ENCODE measurements around the gene LZTR1.
"Not testable (repeated sequence)": the region's sequence is repeated elsewhere in the genome, so short reads cannot be mapped to it uniquely, and the experiment has no call there.

LZTR1 gene

GRCh38 chr22:20981787-20982562, at the start of gene LZTR1:
Gene LZTR1 (plus strand): TSS chr22:20982297. CDS start chr22:20982372, 75 bp downstream.
- DNase-seq (ENCODE audit: low read depth) = peak; percentile 76

- DNase-seq (ENCODE audit: low read depth) = no peak
Observed at GRCh38 chr22:20933910-20934309, 48.2 kb upstream of the LZTR1 start.

- not testable (repeated sequence) for DNase-seq (ENCODE audit: low read depth)
Observed at GRCh38 chr22:20935049-20935448, 47.0 kb upstream of the LZTR1 start.

- DNase-seq (ENCODE audit: low read depth) = not testable (repeated sequence)
Observed at GRCh38 chr22:20935780-20936539, 46.1 kb upstream of the LZTR1 start.

- no peak for DNase-seq (ENCODE audit: low read depth)
Observed at GRCh38 chr22:20937031-20937793, 44.9 kb upstream of the LZTR1 start.

GRCh38 chr22:20937794-20938671, 44.1 kb upstream of the LZTR1 start:
- DNase-seq (ENCODE audit: low read depth) = no peak

GRCh38 chr22:20939457-20940185, 42.5 kb upstream of the LZTR1 start:
- DNase-seq (ENCODE audit: low read depth) = not testable (repeated sequence)

- no peak for DNase-seq (ENCODE audit: low read depth)
Observed at GRCh38 chr22:20940186-20940651, 41.9 kb upstream of the LZTR1 start.

GRCh38 chr22:20940904-20941385, 41.2 kb upstream of the LZTR1 start:
- no peak for DNase-seq (ENCODE audit: low read depth)

- not testable (repeated sequence) for DNase-seq (ENCODE audit: low read depth)
Observed at GRCh38 chr22:20942203-20942902, 39.7 kb upstream of the LZTR1 start.

- DNase-seq (ENCODE audit: low read depth) = no peak
Observed at GRCh38 chr22:20943104-20943933, 38.8 kb upstream of the LZTR1 start.

GRCh38 chr22:20944042-20944441, 38.1 kb upstream of the LZTR1 start:
- no peak for DNase-seq (ENCODE audit: low read depth)

GRCh38 chr22:20945578-20945934, 36.5 kb upstream of the LZTR1 start:
- no peak for DNase-seq (ENCODE audit: low read depth)

- DNase-seq (ENCODE audit: low read depth) = no peak
Observed at GRCh38 chr22:20946080-20946986, 35.8 kb upstream of the LZTR1 start.

- no peak for DNase-seq (ENCODE audit: low read depth)
Observed at GRCh38 chr22:20946991-20947390, 35.1 kb upstream of the LZTR1 start.

GRCh38 chr22:20948450-20948849, 33.6 kb upstream of the LZTR1 start:
- no peak for DNase-seq (ENCODE audit: low read depth)

- DNase-seq (ENCODE audit: low read depth) = no peak
Observed at GRCh38 chr22:20948989-20949388, 33.1 kb upstream of the LZTR1 start.

GRCh38 chr22:20949698-20950183, 32.4 kb upstream of the LZTR1 start:
- no peak for DNase-seq (ENCODE audit: low read depth)
